Astrocyte of the hippocampus (primary cell): Measurements from ENCODE around the gene NEUROD2.

Source experiments
- DNase-seq: peaks from one replicate; pipeline ENCODE4 v3.0.0; 2011; ENCODE audit warnings: low read depth, low spot score

Gene NEUROD2

GRCh38 chr17:39580082-39580468 lies 27.6 kb downstream of the NEUROD2 start:
- DNase-seq, result no peak

GRCh38 chr17:39579318-39580081 lies 28.2 kb downstream of the NEUROD2 start:
- no peak for DNase-seq

- no peak for DNase-seq
These were observed 29.4 kb downstream of the NEUROD2 start for GRCh38 chr17:39578272-39578671.

GRCh38 chr17:39576187-39576586 lies 31.5 kb downstream of the NEUROD2 start:
- peak; percentile 49 for DNase-seq

- DNase-seq, result peak; percentile 84
These were observed 34.0 kb downstream of the NEUROD2 start for GRCh38 chr17:39573447-39574298.

GRCh38 chr17:39572121-39572520 lies 35.6 kb downstream of the NEUROD2 start:
- DNase-seq, result no peak

- DNase-seq, result no peak
These were observed 38.6 kb downstream of the NEUROD2 start for GRCh38 chr17:39569126-39569525.

GRCh38 chr17:39568702-39569101 lies 39.0 kb downstream of the NEUROD2 start:
- DNase-seq, result peak; percentile 50

GRCh38 chr17:39566094-39566850 lies 41.4 kb downstream of the NEUROD2 start:
- no peak for DNase-seq

- DNase-seq, result no peak
These were observed 43.4 kb downstream of the NEUROD2 start for GRCh38 chr17:39564211-39564848.

GRCh38 chr17:39563476-39563875 lies 44.2 kb downstream of the NEUROD2 start:
- peak; percentile 56 for DNase-seq

- peak; percentile 39 for DNase-seq
These were observed 44.7 kb downstream of the NEUROD2 start for GRCh38 chr17:39562976-39563375.

GRCh38 chr17:39562395-39562794 lies 45.3 kb downstream of the NEUROD2 start:
- DNase-seq, result no peak

GRCh38 chr17:39556423-39556822 lies 51.3 kb downstream of the NEUROD2 start:
- no peak for DNase-seq

GRCh38 chr17:39555368-39555767 lies 52.4 kb downstream of the NEUROD2 start:
- no peak for DNase-seq
